ENCODE data around the gene PRG3.
A peak's percentile ranks its signal among the peaks of the same experiment; 100 is the strongest.

The PRG3 gene, protein sequence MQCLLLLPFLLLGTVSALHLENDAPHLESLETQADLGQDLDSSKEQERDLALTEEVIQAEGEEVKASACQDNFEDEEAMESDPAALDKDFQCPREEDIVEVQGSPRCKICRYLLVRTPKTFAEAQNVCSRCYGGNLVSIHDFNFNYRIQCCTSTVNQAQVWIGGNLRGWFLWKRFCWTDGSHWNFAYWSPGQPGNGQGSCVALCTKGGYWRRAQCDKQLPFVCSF

DNA sequence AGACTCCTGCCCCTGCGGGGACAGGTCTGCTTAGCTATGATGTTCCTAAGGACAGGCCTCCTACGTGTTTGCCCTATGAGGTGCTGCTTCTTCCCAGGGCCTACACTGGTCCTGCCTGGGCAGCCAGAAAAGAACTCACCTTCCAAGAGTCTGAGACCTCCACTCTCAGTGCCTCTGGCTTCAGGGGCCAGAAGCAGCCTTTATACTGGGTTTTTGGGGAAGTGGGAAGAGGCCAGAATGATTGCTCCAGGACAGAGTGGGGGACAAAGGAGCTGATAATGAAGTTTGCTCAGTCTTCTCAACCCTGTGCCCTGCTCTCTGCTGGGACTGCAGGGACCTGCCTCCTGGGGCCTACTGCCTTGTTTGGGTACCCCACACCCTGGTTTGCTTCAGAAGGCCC, at the start of gene PRG3:
Gene PRG3, minus strand, starts transcription at position 176 of the 400 bp plus-strand sequence. CDS start 442 bp downstream, outside the sequence.
- DNase-seq (ENCODE audit: low read depth in 3 of 3), result no peak

DNA sequence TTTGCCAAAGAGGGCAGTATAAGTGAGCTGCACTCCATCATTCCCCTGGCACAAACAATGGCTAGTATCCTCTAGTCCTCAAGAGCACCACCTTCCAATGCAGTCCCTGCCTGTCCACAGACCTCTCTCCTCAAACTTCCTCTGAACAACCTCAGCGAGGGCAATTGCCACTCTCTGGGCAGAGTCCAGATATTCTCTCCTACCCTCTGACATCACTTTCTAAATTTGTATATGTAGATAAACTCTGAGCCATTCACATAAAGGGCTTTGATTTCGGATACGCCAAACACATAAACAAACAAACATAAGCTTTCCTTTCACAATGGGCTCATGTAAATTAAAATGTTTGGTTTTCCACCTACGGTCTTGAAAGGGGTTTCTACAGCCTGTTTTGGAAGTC, 49.0 kb upstream of the PRG3 start:
- no peak for DNase-seq (ENCODE audit: low read depth in 3 of 3)

DNA sequence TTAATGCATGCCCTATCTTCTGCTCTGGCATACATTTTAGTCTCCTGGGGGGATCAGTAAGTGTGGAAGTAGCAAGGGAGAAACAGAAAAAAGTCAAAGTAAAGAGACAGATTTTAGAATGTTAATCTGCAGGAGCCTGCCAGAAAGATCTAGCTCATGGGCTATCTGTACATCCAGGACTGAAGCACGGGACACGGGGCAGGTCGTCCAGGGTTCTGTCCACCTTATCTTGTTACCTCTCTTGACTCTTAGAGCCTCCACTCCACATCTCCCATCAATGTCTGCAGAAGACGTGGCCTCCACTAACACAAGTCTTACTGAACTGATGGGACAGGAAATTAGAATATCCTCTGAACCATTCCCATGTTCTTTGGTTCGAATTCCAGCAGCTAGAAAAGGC, 47.7 kb upstream of the PRG3 start:
- DNase-seq (ENCODE audit: low read depth in 3 of 3), result no peak

DNA sequence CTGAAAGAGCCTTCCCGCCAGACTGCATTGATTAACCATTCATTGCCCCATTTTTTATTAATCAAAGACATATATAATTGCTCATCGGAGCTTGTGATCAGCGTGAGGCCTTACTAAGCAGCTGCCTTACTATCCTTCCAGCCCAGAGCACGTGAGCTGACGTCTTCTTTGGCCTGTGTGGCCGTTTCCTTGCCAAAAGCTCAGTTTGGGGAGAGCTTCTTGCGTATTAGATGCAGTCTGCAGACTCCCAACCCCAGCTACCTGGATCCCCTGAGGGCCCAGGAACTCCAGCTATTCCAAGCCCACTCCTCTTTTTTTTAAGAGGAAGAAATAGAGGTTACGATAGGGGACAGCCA, 46.8 kb upstream of the PRG3 start:
- no peak for DNase-seq (ENCODE audit: low read depth in 3 of 3)

DNA sequence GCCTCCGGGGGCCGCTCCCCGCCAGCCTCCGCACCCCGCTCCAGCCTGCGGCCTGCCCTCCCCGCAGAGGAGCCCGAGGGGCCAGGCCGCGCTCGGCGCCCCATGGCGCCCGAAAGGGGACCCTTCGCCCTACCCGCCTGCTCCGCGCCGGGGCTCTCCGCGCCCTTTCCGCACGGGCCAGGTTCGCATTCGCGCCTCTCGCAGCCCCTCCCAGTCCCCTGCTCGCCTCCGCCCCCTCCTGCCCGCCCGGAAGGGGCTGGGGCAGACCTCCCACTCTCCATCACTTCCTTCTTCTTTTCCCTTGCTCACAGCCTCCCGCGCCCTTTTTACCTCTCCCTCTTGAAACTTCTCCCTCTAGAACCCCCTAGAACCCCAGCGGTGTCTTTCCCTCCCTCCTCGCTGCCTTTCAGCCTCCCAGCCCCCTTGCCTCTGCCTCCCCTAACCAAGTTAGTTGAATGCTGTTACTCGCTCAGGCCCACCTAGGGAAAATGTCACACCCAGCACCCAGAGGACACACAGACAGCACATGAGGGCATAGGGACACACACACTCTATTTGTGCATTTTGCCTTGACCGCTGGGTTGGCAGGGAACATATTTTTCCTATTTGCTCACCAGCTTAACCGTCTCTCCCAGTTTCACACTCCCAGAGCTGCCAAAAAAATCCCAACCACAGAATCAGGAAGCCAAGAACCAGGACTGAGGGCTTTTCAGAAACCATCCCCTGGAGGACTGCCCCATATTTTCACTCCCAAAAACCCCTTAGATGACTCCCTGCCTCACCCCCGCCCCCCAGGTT, 46.2 kb upstream of the PRG3 start, which contains the start of gene SLC43A3:
Gene SLC43A3, minus strand, starts transcription at position 193 of the 798 bp plus-strand sequence. CDS start 949 bp downstream, outside the sequence.
- DNase-seq (ENCODE audit: low read depth in 3 of 3), result peak; percentile 64 to 85 (median 72)

DNA sequence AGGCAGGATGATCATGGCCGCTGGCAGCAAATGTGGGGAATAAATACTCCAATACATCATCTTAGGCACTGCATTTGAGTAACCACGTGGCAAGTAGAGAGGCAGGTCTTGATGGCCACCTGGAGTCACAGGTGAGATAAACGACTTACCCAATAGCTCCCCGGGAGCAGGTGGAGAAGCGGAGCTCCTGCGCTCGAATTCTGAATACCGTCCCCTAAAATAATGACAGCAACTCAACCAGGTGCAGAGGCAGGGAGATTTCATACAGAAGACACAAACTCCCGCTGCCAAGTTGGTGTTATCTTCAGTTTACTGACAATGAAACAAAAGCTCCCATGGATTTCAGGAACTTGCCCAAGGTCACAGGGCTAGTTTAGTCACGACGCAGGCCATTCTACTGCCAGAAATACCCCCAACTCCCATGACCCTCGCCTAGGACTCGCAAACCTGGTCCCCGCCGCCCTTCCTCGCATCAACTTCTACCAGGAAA, 45.5 kb upstream of the PRG3 start:
- no peak for DNase-seq (ENCODE audit: low read depth in 3 of 3)

DNA sequence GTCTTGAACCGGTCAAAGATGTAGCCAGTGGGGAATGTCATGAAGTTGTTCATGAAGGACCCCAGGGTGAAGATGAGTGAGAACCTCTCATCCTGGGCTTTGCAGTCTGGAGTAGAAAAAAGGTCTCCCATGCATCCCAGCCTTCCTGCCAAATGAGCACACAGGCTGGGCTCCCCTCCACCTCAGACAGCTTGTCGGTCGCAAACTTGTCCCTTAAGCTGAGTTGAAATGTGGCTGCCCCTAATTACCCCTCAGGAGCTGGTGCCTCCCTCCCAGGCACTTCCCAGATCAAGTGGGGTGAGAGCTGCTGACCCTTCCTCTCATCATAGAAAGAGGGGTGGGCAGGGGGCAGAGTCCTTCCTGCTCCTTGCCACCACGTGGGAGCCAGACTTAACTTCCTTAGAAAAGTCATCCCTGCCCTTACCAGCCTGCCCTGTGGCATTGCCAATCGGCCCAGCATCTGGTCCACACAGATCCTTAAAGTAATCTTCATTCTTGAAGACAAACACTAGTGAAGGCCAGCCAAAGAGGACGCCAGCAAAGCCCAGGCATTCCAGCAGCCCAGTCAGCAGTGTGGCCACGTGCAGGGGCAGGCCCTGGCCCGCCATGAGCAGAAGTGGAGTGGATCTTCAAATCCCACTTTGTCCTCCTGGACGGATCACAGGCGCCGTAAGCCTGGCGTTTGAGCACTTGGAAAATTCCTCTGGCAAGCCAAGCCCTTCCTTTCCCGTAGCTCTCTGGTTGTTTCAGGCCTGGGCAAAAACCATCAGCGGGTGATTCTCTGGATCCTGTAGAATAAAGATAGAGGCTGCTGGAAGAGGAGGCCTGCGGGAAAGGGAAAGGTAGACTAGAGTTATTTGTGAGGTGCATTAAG, 44.9 kb upstream of the PRG3 start:
- no peak for DNase-seq (ENCODE audit: low read depth in 3 of 3)

DNA sequence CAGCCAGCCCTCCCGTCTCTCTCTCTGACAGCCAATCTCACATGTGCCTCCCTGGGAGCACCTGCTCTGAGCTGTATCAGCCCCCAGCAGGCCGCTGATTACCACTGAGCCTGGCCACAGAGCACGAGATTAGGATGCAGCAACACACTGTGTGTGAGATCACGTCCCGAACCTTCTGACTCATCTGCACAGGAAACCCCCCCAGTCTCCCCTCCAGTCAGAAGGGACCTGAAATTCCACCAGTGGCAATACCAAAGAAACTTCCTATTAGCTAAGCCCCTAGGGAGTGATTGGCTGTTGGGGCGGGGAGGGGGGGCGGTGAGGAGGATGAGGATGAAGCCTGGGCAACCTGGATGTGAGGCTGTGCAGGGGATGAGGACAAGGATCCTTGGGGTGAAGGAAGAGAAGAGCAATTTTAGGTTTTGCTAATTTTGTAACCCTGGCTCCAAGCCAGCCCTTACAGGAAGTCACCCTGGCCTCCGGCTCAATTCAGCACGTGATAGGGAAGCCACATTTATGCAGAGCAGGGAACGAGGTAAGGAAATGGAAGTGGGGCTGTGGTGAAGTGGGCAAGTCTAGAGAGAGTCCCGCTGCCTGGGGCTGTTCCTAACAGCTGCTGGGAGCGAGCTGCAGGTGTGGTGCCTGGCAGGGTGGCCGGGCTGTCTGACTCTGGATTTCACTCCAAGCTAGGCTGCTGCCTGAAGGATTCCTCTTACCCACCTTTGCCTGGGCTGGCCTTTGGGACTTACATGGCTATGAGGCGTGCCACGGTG, 44.0 kb upstream of the PRG3 start:
- DNase-seq (ENCODE audit: low read depth in 3 of 3), result peak; percentile 79 to 91 (median 81)

DNA sequence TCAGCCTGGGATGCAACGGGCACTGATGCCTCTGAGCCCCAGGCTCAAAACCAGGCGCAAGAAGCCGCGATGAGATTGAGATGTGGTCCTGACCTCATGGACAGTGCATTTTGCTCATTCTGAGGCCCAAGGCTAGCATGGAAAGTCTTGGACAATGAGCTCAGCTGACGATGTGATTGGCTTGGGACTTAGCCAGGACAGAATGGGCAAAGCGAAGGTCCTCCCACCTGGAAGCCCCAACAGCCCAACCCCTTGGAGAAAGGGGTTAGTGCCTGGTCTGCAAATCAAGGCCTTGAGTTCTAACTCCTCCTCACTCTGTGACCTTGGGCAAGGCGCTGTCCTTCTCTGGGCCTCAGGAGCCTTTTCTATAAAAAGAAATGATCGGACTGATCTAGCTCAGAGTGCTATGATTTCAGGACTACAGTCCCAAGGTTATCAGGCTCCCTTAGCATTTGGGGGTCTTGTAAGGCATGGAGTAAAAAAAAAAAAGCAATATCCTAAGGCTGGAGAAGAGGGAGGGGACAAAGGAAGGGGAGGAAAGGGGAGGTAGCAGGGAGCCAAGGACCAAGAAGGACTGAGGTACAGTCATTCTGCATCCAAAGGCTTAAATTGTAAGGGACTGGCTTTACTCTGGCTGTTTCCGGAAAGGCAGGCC, 43.3 kb upstream of the PRG3 start:
- DNase-seq (ENCODE audit: low read depth in 3 of 3), result no peak

DNA sequence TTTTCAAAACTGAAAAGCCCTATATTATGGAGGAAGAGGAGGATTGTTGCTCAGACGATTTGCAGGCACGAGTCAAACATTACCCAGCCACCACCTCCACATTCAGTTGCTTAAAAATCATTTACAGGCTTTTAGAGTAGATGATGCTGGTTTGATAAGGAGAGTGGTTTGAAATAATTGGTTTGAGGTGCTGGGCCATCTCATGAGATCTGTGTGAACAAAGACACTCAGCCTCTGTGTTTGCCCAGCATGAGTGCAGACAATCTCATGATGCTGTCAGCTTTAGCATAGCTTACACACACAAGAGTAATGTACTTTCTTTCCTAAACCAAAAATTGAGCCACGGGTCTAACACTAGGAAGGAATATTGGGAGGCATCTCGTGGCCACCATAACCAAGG, 41.7 kb upstream of the PRG3 start:
- no peak for DNase-seq (ENCODE audit: low read depth in 3 of 3)

DNA sequence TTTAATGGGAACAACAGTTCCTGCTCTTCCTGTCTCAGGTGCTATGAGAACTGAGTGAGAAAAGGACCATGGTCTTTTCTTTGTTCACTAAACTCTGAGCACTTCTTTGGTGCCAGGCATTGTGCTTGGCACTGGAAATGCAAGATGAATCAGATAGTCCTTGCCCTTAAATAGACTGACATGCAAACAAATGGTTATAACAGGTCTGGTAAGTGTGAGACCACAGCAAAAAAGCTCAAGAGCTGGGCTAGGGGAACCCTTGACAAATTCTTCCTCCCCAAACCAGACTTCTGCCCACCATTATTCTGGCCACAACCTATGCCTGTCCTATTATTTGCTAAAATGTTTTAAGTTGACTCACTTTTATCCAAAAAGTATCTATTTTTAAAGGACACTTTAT, 40.9 kb upstream of the PRG3 start:
- no peak for DNase-seq (ENCODE audit: low read depth in 3 of 3)

DNA sequence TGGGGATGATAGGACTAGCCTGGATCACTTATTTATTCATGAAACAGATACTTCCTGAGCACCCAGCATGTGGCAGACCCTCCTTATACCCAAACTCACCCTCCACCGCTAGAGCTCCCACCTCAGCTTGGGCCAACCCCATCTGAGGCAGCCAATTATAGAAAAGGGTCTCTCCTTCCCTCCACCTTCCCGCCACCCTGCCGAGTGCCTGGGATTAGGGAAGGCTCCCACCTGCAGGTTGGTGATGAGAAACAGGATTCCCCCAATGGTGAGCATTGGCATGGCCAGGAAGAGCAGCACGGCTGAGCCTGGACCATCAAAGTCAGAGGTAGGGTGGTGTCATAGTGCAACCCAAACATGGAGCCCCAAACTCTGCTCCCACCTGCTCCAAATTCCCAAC, 40.1 kb upstream of the PRG3 start:
- DNase-seq (ENCODE audit: low read depth in 3 of 3), result no peak

DNA sequence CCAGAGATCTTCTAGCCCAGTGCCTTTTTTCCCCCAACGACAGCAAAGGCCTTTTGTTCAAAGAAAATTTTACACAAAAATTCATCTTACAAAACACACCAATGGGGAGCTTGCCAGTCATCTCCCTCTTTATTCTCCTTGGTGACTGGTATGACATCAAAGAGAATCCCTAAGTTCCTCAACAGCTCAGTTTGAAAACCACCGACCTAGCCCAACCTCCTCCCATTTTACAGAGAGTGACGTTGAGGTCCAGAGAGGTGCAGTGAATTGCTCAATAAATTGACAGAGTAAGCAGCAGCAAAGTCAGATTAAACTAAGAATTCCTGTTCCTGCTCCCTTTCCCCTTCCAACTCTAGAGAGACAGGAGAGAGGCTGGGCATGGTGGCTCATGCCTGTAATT, 38.2 kb upstream of the PRG3 start:
- no peak for DNase-seq (ENCODE audit: low read depth in 3 of 3)

DNA sequence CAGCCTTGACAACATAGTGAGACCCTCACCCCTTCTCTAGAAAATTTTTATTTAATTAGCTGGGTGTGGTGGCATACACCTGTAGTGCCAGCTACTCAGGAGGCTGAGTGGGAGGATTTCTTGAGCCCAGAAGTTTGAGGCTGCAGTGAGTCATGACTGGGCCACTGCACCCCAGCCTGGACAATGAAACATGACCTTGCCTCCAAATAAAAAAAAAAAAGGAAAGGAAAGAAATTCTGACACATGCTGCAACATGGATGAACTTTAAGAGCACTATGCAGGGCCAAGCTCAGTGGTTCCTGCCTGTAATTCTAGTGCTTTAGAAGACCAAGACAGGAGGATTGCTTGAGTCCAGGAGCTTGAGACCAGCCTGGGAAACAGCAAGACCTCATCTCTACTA, 37.2 kb upstream of the PRG3 start:
- no peak for DNase-seq (ENCODE audit: low read depth in 3 of 3)

DNA sequence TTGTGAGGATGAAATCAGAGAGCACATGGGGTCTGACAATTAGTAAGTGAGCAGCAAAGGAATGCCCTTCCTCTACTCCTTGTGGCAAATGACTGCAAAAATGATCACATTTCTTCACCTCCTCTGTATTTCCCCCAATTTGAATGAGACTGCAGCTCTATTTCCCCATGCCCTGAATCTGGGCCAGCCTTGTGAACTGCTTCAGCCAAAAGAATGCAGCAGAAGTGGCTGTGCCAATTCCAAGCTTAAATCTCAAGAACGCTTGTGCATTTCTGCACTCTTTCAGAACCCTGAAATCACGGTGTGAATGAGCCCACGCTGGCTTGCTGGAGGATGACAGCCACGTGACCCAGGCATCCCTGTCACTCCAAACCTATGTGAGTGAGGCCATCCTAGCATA, 36.1 kb upstream of the PRG3 start:
- no peak for DNase-seq (ENCODE audit: low read depth in 3 of 3)

DNA sequence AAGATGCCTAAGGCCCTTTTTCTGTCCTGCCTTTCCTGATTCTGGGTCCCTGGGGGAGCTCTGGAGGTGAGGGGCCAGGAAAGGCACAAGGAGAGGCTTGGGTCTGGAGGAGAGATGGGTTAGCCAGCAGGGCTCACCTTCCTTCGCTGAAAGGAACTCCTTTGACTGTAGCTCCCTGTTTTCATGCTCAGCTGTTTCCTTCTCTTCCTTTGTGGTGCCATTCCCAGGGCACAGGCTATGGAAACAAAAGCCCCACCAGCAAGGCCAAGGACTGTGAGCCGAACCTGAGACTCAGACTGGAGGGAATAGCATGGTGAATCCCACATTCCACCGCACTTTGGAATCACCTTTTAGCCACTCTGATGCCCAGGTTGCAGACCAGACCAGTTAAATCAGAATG, 35.5 kb upstream of the PRG3 start:
- no peak for DNase-seq (ENCODE audit: low read depth in 3 of 3)

DNA sequence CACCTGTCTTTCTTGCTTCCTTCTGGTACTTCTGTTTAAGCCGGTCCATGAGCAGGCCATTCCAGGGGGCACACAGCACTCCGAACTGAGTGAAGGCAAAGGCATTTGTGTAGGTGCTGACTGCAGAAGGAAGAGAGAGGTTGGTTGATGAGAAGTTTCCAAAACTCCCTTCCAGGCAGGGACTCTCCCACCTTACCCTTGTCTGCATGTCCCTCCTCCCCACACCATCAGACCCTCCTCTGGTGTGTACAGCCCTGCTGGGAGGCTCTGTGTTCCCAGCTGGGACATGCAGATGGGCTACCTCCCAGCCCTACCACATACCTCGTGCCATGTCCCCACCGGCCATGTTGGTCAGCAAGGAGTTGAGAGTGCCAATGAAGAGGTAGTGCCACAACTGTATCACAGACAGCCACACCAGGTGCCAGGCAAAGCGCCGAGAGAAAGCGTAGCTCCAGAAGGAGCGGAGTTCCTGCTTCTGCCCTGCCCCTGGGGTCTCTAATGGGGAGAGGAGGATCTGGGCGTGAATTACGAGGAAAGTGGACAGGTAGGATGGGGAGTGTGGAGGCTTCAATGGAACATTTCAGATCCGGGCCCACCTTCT, 33.8 kb upstream of the PRG3 start:
- no peak for DNase-seq (ENCODE audit: low read depth in 3 of 3)

DNA sequence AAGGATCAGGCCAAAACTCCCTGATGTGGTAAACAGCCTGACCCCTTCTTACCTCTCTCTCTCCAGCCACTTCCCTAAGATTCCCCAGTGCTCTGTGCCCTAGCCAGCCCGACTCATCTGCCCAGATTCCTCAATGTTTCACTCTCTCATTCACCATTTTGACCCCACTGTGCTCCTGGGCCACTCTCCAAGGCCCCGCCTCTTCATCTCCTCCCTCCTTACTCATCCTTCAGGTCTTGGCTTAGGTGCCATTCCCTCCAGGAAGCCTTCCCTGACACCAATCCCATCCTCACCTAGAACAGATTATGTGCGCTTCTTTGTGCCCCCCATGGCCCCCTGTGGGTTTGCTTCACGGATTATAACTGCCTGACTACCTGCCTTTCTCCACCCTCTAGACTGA, 32.7 kb upstream of the PRG3 start:
- DNase-seq (ENCODE audit: low read depth in 3 of 3), result no peak

DNA sequence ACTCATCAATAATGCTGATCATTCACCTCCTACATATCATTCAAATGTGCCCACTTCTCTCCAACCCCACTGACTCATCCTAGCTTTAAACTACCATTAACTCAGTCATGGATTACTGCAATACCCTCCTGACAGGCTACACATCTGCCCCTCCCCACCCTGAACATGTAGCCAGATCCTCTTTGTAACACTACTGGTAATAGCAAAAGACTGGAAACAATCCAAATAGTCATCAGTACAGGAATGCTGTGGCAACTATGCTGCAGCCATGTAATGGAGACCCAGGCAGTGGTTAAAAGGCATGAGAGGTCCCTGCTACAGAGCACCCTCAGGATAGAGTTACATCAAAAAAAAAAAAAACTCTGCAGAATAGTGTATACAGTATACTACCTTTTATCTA, 29.3 kb upstream of the PRG3 start:
- DNase-seq (ENCODE audit: low read depth in 3 of 3), result no peak

DNA sequence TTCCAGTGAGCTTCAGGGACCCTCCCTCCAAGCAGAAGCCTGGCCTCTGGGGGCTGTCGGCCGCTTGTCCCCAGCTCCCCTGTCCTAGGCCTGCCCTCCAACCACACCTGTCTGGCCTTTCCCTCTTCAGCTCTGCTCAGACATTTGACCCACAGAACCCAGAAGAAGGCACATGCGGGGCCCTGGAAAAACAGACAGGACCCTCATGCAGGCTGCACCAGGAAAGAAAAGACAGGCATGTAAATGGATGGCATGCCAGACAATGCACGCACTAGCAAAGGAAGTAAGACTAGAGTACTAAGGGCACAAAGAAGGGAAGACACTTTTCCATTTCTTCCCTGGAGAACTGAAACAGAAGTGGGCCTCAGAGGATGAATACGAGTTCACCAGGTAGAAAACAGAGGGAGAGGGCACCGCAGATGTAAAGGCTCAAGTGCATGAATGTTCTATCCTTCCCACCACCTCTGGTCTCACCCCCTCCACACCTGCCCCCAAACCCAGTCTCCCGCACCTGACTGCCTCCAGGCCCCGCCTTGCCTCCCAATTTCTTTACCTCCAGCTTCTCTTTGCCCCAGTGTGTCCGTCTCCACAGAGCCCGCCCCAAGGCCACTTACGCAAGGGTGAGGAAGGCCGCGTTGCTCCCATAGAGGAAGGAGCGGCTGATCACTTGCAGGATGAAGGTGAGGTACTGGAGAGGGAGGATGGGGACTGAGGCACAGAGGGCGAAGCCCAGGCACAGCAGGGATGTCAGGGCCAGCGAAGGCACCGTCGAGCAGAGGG, 28.6 kb upstream of the PRG3 start:
- no peak for DNase-seq (ENCODE audit: low read depth in 3 of 3)
